ENCODE data around the gene ZDHHC4.

The ZDHHC4 gene

DNA sequence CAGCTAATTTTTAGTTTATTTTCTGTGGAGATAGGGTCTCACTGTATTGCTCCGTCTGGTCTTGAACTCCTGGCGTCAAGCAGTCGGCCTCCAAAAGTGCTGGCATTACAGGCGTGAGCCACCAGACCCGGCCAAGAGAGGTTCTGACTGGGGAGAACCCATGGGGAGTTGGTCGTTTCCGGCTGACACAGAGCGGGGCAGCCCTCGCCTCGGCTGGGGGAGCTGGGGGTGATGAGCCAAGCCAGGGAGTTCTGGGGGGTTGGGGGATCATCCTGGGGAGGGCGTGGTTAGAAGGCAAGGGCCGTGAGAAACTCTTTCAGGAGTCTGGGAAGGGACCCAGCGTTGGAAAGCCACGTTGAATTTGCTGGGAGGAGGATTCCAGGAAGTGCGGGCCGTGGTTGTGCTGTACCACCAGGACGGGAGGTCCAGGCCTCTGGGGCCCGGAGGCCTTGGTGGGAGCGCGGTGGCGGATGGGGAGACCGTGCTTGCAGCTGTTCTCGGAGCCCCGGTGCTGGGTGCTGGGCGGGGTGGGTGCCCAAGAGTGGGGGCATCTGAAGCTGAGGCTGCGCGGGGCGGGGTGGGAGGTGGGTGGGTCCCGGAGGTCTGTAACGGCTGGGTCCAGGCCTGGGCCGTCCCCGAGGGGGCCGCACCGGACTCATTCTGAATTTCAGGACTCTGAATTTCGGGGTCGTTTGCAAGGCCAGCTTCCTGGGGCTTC is 29.8 kb downstream of the ZDHHC4 start:
- DNase-seq (ENCODE audit: low read depth): no peak

DNA sequence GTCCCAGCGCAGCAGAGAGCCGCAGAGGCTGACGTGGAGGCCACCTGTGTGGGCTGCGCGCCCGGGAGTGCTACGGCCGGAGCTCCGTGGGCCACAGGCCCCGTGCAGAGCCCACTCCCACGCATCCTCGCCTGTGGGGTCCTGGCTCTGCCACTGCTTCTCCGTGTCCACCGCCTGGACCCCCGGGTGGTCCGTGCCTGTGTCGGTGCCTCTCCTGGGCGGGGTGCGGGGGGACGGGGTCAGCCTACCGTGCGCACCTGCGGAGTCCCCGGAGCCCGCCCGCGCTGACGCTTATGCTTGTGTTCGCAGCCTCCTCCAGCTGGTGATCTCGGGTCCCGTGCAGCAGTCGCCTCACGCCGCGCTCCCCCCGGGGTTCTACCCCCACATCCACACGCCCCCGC is 30.4 kb downstream of the ZDHHC4 start:
- no peak for DNase-seq (ENCODE audit: low read depth)

DNA sequence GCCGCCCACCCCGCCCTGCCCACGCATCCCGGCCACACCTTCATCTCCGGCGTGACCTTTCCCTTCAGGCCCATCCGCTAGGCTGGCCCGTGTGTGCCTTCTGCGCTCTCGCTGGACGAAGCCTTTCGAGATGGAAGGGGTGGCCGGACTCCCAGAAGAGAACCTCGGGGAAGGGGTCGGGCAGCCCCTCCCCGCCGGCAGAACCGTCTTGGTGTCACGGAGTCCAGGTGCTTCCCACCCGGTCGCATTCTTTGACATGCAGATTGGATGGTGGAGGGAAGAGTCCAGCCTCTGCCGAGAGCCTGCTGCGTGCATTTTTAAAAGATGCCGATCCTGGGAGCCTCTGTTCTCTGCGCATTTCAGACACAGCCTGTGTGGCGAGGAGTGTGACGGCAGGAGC is 30.8 kb downstream of the ZDHHC4 start:
- DNase-seq (ENCODE audit: low read depth): no peak

DNA sequence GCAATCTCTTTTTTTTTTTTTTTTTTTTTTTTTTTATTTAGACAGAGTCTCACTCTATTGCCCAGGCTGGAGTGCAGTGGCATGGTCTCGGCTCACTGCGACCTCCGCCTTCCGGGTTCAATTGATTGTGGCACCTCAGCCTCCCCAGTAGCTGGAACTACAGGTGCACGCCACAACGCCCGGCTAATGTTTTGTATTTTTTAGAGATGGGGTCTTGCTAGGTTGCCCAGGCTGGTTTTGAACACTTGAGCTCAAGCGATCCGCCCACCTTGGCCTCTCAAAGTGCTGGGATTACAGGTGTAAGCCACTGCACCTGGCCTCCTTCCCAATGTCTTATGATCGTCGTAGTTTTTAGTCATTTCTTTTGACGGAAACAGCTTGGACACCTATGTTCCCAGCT is 31.5 kb downstream of the ZDHHC4 start:
- DNase-seq (ENCODE audit: low read depth): no peak

DNA sequence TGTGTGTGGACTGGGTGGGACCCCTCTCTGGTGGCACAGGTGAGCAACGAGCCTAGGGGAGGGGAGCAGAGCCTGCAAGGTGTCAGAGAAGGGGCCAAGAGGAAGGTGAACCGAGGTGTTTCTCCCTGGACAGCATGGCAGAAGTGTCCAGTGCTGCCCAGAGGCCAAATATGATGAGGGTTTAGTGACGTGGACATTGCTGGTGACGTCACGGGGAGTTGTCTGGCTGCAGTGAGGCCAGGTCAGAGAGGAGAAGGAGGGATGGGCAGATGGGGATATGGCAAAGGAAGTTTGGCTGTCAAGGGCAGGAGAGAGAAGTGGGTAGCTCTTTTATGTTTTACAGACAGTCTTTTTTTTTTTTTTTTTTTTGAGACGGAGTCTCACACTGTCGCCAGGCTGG is 35.6 kb downstream of the ZDHHC4 start:
- DNase-seq (ENCODE audit: low read depth): no peak

DNA sequence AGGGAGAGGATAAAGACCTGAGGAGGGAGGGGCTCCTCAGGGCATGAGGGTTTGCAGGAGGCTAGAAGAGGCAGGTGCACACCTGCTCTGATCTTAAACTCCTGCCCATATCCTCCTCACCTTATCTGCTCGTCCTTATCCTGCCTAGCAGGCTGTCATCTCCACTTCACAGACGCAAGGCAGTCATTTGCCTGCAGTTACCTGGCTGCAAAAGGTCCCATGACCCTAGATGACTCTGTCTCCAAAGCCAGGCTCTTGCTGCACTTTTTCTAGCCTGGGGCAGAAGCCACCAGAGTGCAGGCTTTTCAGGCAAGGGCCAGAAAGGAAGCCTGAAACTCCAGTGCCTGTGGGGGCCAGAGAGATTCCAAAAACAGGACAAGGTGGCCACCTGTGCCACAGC is 36.5 kb downstream of the ZDHHC4 start:
- no peak for DNase-seq (ENCODE audit: low read depth)

DNA sequence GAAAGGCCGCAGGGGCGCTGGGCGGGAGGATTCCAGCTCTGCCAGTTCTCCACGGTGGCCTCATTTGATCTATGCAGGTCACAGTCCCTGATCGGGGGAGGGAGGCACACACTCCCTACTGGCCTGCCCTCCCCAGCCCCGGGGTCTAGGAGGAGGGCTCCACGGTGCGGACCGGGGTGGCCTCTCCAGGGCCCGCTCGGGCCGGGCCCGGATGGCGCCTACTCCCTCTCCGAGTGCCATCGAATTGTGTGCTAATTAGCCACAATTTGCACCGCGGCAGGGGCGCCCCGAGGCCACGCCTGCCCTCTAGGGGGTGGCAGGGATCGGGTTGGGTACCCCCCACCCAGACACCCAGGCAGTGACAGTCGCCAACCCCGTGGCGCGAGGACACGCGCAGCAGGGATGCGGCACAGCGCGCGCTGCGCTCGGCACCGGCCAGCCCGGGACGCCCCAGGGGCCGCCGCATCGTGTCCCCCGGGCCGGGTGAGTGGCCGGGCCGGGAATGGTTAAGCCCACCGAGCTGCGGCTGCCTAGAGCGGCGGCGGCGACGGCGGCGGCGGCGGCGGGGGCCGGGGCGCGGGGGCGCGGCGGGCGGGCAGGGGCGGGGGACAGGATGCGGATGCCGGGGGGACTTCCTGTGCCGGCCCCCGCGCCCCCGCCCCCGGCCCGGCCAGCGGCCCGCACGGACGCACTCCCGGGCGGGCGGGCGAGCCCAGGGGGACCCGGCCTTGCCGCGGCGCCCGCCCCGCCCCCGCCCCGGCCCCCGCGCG is 37.9 kb downstream of the ZDHHC4 start, which contains the start of gene ZNF853:
Gene ZNF853 (plus strand): TSS at position 658 of the 770 bp plus-strand sequence. CDS start 565 bp downstream, outside the sequence.
- no peak for DNase-seq (ENCODE audit: low read depth)

DNA sequence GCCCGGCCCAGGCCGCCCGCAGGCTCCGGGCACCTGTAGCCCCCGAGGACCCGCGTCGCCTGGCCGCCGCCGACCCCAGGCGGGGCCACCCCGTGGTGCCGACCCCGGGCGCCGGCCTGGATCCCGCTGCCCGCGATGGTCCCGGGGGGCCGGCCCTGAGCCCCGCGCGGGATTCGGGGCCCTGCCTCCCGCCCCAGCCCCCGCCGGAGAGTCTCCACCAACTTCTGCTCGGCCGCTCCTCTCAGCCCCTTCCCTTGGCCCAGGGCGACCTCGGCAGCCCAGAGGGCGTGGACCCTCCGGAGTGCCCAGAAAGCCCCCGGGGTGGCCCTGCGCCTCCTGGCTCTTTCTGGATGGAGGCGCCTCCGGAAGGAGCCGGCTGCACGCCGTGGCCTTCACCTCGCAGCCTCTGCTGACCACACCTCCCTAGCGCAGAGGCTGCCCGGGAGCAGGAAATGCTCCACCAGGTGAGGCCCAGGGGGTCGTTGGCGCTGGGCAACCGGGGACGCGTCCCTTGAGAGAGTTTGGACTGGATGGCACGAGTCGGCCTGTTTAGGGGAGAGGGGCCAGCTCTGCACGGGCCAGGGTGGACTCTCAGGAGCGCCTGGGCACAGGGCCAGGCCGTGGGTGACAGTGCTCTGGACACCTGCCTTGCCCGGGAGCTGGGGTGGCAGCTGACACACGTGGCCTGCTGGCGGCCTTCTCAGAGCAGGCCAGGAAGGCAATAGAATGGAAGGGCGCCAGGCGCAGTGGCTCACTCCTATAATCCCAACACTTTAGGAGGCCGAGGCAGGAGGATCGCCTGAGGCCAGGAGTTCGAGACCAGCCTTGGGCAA is 38.7 kb downstream of the ZDHHC4 start:
- no peak for DNase-seq (ENCODE audit: low read depth)

DNA sequence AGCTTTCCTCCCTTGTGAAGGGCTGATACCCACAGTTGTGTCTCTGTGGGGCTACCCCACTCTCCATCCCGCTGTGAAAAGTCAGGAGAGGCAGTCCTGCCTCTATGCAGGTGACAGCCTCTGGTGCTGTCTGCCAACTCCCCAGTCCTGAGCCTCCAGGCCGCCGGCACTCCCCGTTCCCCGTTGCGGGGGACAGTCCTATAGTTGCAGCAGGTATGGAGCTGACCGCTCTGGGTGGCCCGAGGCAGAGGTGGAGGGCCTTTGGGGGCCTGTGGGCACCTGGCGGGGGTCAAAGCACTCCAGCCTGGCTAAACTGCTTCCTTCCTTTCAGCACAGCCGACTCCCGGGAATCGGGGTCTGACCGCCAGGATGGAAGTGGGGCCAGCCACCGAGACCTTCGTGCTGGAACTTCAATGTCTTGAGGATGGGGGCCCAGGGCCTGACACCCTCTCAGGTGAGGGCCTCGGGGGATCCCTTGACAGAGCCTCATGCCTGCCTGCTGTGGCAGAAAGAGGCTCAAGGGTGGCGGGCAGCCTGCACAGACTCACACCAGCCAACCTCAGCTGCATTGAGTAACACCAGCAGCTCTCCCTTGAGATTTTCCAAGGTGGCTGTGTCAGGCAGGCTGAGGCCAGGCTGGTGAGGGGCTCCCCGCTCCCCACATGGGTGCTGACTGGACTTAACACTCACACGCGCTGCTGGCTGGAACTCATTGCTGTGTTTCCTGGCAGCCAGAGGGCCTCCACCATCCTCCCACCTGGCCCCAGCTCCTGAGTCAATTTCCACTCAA is 39.8 kb downstream of the ZDHHC4 start:
- no peak for DNase-seq (ENCODE audit: low read depth)

DNA sequence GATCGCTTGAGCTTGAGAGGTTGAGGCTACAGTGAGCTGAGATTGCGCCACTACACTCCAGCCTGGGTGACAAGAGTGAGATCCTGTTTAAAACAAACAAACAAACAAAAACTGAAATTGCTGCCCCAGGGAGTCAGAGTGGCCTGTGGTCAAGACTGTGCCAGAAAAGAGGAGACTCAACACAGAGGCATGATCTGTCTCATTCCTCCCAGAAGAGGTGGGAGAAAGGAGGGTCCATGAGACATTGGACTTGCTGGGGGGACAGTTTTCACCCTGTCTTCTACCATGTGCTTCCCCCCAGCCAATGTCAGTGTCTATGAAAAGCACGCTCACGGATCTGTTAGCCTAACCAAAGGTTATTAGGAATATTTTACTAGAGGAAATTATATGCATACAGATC is 41.4 kb downstream of the ZDHHC4 start:
- DNase-seq (ENCODE audit: low read depth): no peak

DNA sequence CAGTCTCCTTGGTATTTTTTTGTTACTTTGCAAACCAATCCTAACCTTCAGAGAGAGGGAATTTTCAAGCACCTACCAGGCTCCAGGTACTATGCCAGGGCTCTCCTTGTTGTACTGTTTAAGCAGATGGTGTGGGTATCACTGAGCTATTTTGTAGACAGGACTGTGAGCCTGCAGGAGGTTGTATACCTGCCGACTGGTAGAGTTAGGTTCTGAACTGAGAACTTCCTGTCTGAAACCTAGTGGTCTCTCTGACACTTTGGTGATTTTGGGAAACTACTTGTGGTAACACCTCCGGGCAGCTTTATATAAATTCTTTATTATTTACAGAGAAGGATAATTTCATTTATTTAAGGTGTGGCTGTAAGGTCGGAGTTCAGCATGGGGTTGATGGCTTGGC is 42.7 kb downstream of the ZDHHC4 start:
- no peak for DNase-seq (ENCODE audit: low read depth)

DNA sequence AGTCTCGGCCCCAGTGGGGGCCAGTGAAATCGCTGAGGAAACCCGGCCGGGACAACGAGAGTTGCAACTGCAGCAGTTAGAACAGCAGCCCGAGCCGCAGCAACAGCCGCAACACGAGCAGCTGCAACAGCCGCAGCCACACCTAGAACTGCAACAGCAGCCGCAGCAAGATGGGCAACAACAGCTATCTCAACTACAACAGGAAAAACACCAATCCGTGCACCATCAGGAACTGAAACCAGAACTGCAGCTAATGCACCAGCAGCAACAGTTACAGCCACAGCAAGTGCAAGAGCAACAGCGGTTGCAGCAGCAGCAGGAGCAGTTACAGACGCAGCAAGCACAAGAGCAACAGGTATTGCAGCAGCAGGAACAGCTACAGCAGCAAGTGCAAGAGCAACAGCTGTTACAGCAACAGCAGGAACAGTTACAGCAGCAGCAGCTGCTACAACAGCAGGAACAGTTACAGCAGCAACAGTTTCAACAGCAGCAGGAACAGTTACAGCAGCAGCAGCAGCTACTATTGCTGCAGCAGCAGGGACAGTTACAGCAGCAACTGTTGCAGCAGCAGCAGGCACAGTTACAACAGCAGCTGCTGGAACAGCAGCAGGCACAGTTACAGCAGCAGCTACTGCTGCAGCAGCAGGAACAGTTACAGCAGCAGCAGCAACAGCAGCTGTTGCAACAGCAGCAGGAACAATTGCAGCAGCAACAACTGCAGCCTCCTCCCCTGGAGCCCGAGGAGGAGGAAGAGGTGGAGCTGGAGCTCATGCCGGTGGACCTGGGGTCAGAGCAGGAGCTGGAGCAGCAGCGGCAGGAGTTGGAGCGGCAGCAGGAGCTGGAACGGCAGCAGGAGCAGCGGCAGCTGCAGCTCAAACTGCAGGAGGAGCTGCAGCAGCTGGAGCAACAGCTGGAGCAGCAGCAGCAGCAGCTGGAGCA is 44.2 kb downstream of the ZDHHC4 start:
- DNase-seq (ENCODE audit: low read depth): no peak

DNA sequence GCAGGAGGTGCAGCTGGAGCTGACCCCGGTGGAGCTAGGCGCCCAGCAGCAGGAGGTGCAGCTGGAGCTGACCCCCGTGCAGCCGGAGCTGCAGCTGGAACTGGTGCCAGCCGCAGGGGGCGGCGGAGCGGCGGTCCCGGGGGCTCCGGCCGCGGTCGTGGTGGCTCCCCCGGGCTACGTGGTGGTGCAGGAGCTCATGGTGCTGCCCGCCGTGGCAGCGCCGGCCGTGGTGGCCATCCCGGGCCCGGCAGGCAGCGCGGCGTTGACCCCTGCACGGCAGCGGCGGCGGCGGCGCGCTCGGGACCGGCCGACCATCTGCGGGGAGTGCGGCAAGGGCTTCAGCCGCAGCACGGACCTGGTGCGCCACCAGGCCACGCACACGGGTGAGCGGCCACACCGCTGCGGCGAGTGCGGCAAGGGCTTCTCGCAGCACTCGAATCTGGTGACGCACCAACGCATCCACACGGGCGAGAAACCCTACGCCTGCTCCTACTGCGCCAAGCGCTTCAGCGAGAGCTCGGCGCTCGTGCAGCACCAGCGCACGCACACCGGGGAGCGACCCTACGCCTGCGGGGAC is 45.0 kb downstream of the ZDHHC4 start:
- DNase-seq (ENCODE audit: low read depth): no peak

DNA sequence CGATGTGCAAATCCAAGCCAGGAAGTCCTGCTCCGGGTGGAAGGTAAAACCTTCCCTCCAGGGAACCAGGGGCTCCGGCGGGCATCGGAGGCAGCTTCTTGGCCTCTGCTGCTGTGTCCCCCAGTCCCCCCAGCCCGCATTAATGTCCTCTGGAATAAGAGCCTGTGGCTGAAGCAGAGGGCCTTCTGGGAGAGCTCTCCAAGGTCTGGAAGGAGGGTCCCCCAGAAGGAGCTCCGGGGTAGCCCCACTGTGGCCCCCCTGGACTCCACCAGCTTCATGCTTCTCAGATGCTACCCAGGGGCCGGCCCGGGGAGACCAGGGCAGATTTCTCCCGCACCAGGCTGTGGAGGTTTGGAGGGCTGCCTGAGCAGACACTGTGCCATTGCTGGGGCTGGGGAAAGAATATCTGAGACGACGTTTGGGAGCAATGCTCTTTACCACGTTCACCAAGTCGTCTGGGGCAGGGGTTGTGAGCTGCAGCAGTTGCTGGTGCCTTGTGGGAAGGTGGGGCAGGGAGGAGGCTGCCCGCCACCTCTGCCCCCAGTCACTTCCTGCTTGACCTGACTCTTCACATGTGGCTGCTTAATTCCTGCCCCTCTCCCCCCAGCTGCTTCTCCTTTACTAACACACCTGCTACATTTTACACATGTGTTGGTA is 46.5 kb downstream of the ZDHHC4 start:
- DNase-seq (ENCODE audit: low read depth): no peak

DNA sequence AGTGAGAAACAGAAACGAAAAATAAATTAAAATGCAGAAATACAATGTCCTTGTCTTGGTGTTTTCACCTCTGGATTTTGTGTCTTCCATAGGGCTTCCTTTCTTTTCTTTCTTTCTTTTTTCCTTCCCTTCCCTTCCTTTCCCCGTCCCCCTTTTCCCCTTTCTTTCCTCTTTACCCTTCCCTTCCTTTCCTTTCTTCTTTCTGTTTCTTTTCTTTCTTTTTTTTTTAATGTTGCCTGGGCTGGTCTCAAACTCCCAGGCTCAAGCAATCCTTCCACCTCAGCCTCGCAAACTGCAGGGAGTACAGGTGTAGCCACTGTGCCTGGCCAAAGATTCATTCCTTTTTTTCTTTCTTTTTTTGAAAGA is 47.0 kb downstream of the ZDHHC4 start:
- no peak for DNase-seq (ENCODE audit: low read depth)

DNA sequence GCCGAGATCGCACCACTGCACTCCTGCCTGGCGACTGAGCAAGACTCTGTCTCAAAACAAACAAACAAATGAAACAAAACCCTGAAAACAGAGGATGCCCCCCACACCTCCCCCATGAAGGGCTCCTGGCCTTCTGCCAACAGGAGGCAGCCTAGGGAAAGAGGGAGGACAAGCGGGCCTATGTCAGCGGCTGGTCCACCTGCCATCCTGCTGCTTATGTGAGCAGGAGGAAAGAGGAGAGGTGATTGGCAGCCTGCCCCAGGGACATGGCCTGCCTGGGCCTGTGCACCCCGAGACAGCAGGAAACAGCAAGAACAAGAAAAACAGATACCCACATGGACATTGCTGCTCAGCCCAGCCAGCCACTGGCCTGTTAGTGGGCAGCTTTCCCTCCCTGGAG is 50.8 kb downstream of the ZDHHC4 start:
- no peak for DNase-seq (ENCODE audit: low read depth)

DNA sequence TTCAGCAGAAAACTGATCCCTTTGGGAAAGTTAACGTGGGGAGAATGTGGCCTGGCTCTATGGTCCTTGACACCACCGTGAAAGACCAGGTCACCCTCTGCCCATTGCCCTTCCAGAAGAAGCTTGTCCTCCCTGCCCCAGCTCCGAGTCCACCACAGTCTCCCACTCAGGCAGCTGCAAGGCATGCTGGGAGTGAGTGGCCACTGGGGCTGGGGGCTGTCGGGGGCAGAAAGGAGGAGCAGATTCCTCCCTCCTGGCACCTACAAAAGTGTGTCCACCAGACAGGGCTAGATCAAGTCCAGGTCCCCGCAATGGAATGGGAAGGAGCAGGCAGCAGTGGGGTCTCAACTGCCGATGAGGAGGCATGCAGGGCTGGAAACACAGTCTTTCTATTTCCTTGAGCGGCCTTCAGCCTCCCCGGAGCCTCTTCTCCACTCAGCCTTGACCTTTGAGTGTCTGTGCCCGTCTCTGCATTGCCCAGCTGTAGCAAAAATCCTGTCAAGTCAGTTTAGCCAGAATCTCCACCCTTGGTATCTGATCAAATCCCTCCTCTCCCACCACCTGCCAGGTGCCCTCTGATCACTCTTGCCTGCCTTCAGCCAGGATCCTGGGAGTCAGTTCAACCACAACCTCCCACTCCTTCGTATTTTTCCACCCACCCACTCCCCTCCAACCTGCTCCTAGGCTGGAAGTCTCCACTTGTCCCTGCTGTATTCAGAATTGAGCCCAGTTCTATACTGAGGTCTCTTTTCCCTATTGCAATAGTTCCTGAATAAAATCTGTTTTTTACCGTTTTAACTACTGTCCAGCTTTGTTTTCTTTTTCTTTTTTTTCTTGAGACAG is 53.0 kb downstream of the ZDHHC4 start:
- no peak for DNase-seq (ENCODE audit: low read depth)

DNA sequence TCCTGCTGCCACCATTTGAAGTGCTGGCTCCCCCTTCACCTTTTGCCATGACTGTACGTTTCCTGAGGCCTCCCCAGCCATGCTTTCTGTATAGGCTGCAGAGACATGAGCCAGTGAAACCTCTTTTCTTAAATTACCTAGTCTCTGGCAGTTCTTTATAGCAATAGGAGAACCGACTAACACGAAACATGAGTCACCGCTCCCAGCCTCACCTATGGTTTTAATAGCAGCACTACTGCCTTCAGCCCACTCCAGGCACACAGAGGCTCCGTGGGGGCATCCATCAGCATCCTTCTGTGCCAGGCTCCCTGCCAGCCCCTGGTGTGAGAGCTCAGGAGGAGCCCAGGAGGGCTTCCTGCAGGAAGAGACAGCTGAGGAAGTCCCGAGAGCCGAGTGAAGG is 54.4 kb downstream of the ZDHHC4 start:
- no peak for DNase-seq (ENCODE audit: low read depth)

DNA sequence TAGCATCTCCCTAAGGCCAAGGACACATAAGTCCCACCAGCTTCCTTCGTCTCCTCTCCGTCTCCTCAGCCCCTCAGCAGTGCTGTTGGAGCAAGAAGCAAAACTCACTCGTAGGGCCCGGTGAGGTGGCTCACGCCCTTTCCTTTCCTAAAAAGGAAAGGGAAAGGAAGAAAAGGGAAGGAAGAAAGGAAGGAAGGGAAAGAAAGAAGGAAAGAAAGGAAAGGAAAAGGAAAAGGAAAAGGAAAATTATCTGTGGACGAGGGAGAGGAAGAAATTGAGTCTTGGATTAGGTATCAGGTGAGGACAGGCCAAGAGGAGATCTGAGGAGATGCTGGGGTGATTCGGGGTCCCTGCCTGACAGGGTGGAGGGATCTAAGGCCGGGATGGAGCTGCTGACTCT is 56.8 kb downstream of the ZDHHC4 start:
- DNase-seq (ENCODE audit: low read depth): no peak

Data from T follicular helper cell (primary cell).